PC-3 (cell line): Measurements from ENCODE around the gene ME2. TPM values are rescaled to one million over a fixed set of nuclear protein-coding genes. Genes with fewer than 3 reads are reported as not detected.

Experiments
- ATAC-seq: fragments of 200-7000 bp; cut with Tn5 transposase; 2 replicates; pipeline ENCODE4 v1.9.1; 2020; ENCODE audit warnings: mild to moderate bottlenecking, moderate library complexity
- BruUV-seq: library from RNA; stranded (reverse); fragments of 400-500 nt; replicated peaks from 2 replicates; lab custom pipeline; 2021; lab: Mats Ljungman, UMichigan
- CTCF ChIA-PET: fragments of 300-600 bp; sonication (Branson Sonifier 250); formaldehyde crosslinking; loops from one replicate; lab custom pipeline; 2022; ENCODE audit warnings: antibody characterized with exemption; lab: Charles Lee
- POLR2A ChIA-PET: fragments of 300-600 bp; sonication (Branson Sonifier 250); formaldehyde crosslinking; loops from one replicate; lab custom pipeline; 2022; ENCODE audit warnings: antibody characterized with exemption; ENCODE audit not compliant: unreplicated experiment; lab: Charles Lee
- DNase-seq: peaks from one replicate; pipeline ENCODE4 v3.0.0-alpha.2; 2015
- H2AFZ ChIP-seq: fragments of 300-600 bp; sonication (generic); 2 replicates; pipeline ENCODE4 v1.6.0; 2016; ENCODE audit warnings: antibody characterized with exemption, low read length
- H3F3A ChIP-seq: fragments of 300-600 bp; sonication (generic); one replicate; pipeline ENCODE4 v1.6.0; 2017; ENCODE audit warnings: antibody characterized with exemption, low read length, control low read depth, mild to moderate bottlenecking; ENCODE audit not compliant: unreplicated experiment
- H3K27ac ChIP-seq: fragments of 300-600 bp; sonication (generic); 2 replicates; pipeline ENCODE4 v1.5.1; 2016; ENCODE audit warnings: mild to moderate bottlenecking, low read length
- H3K27me3 ChIP-seq: fragments of 300-600 bp; sonication (generic); 2 replicates; pipeline ENCODE4 v1.6.1; 2016; ENCODE audit warnings: low read length, mixed read lengths
- H3K36me3 ChIP-seq: fragments of 300-600 bp; sonication (generic); 2 replicates; pipeline ENCODE4 v1.6.1; 2016; ENCODE audit warnings: low read depth, mixed run types, low read length, mixed read lengths
- H3K4me1 ChIP-seq: fragments of 300-600 bp; sonication (generic); 2 replicates; pipeline ENCODE4 v1.5.1; 2016; ENCODE audit warnings: low read length; ENCODE audit not compliant: insufficient read depth
- H3K4me2 ChIP-seq: fragments of 300-600 bp; sonication (generic); 2 replicates; pipeline ENCODE4 v1.6.0; 2016; ENCODE audit warnings: low read length
- H3K4me3 ChIP-seq: fragments of 300-600 bp; sonication (generic); 2 replicates; pipeline ENCODE4 v1.5.1; 2016; ENCODE audit warnings: mild to moderate bottlenecking, low read length, mixed read lengths
- H3K79me2 ChIP-seq: fragments of 300-600 bp; sonication (generic); 2 replicates; pipeline ENCODE4 v1.6.1; 2017; ENCODE audit warnings: low read length, mixed read lengths
- H3K9ac ChIP-seq: fragments of 300-600 bp; sonication (generic); 2 replicates; pipeline ENCODE4 v1.6.0; 2016; ENCODE audit warnings: mild to moderate bottlenecking, low read length
- H3K9me2 ChIP-seq: fragments of 300-600 bp; sonication (generic); replicated peaks from 2 replicates; pipeline ENCODE4 v1.6.1; 2016; ENCODE audit warnings: mixed run types, low read length, mixed read lengths
- H3K9me3 ChIP-seq: fragments of 300-600 bp; sonication (generic); 2 replicates; pipeline ENCODE4 v1.6.1; 2016; ENCODE audit warnings: low read length, mixed read lengths
- H4K20me1 ChIP-seq: fragments of 300-600 bp; sonication (generic); 2 replicates; pipeline ENCODE4 v1.6.1; 2016; ENCODE audit warnings: low read length, mixed read lengths
- EZH2 ChIP-seq: fragments of 300-600 bp; sonication (generic); IDR thresholded peaks from one replicate; pipeline ENCODE4 v1.6.1; 2017; ENCODE audit warnings: antibody characterized with exemption, mild to moderate bottlenecking, low read length; ENCODE audit not compliant: unreplicated experiment
- EZH2phosphoT487 ChIP-seq: fragments of 300-600 bp; sonication (generic); IDR thresholded peaks from 2 replicates; pipeline ENCODE4 v1.6.1; 2018; ENCODE audit warnings: mild to moderate bottlenecking, antibody characterized with exemption, low read length, borderline replicate concordance
- intact Hi-C: fragments of 100-400 bp; cut with micrococcal nuclease; formaldehyde crosslinking; loops from 2 replicates; pipeline ENCODE4 v1.9.0; 2023
- total RNA-seq: library from RNA; depleted of rRNA; stranded (reverse); fragments of >200 nt; gene quantifications from 2 replicates; pipeline ENCODE4 v1.2.3, GENCODE V29; 2014
- TF ChIP-seq, protein P1 (sequence below): fragments of 300-600 bp; sonication (generic); conservative IDR thresholded peaks from 2 replicates; pipeline ENCODE4 v1.5.1; 2017; ENCODE audit warnings: antibody characterized with exemption, low read depth, mild to moderate bottlenecking, low read length

Gene ME2
- total RNA-seq, 1 experiment from 2014 or later, result 29.1 TPM

DNA sequence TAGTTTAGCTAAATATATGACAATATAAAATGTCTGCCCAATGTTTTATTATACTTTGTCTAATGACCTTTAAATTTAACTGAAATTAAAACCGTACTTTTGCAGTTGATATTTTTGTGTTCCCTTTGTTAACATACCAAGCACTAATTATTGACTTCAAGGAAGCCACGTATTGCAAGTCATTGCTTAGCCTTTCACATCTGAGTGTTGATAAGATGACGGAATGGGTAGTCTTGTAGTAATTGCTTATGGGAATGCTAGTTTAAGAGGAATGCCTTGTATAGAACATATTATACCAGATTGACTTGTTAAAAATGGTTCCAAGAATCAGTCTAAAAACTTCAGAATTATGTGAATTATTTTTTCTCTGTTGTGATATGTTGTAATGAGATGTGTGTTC lies 74.9 kb downstream of the ME2 start:
- Histone ChIP-seq H3K4me3 (no peak overlapping the region), H3K4me2 (no peak overlapping the region), H3K27me3 (no peaks in the 10 kb centered on the region), H3K79me2 (no peaks in the 10 kb centered on the region), H3K9me2 (no peaks in the 10 kb centered on the region), H3F3A (no peaks in the 10 kb centered on the region), H3K27ac (no peak overlapping the region), H3K4me1 (no peaks in the 10 kb centered on the region), H3K36me3 (no peaks in the 10 kb centered on the region), H3K9ac (no peak overlapping the region), H4K20me1 (no peaks in the 10 kb centered on the region), H3K9me3 (no peaks in the 10 kb centered on the region), H2AFZ (no peak overlapping the region)
- no TSS peak for BruUV-seq
- intact Hi-C loops, result no loop called here
- ChIA-PET CTCF (no interaction called here), POLR2A (no interaction called here)
- ATAC-seq, result no peak
- no peak for DNase-seq
- no peak for TF ChIP-seq EZH2phosphoT487
- no peak for TF ChIP-seq EZH2
- TF ChIP-seq, protein P1, sequence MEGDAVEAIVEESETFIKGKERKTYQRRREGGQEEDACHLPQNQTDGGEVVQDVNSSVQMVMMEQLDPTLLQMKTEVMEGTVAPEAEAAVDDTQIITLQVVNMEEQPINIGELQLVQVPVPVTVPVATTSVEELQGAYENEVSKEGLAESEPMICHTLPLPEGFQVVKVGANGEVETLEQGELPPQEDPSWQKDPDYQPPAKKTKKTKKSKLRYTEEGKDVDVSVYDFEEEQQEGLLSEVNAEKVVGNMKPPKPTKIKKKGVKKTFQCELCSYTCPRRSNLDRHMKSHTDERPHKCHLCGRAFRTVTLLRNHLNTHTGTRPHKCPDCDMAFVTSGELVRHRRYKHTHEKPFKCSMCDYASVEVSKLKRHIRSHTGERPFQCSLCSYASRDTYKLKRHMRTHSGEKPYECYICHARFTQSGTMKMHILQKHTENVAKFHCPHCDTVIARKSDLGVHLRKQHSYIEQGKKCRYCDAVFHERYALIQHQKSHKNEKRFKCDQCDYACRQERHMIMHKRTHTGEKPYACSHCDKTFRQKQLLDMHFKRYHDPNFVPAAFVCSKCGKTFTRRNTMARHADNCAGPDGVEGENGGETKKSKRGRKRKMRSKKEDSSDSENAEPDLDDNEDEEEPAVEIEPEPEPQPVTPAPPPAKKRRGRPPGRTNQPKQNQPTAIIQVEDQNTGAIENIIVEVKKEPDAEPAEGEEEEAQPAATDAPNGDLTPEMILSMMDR, result no peak

DNA sequence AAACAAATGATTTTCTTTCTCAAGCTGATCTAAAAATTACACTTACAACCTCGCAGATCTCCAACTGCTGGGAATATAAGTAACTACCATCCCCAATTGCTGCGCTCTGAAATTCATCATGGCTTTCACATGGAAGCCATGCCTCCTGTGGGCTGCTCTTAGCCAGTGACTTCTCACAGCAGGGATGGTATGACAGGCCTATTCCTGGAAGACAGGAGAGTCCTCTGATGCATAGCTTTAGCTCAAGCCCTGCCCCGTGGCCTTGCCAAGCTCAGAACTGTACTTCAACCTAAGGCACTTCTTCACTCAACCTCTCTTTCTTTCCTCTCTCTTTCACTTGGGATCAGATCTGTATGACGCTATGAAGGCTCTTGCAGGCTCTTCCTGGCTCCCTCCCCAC lies 76.3 kb downstream of the ME2 start:
- TF ChIP-seq, protein P1, result no peak
- TF ChIP-seq EZH2phosphoT487 (no peak), EZH2 (no peak)
- Histone ChIP-seq H3K9me2 (no peaks in the 10 kb centered on the region), H3K79me2 (no peaks in the 10 kb centered on the region), H3K4me2 (no peak overlapping the region), H3F3A (no peaks in the 10 kb centered on the region), H3K9ac (no peak overlapping the region), H2AFZ (no peak overlapping the region), H3K27me3 (no peaks in the 10 kb centered on the region), H3K36me3 (no peaks in the 10 kb centered on the region), H4K20me1 (no peaks in the 10 kb centered on the region), H3K4me3 (no peak overlapping the region), H3K27ac (no peak overlapping the region), H3K9me3 (no peaks in the 10 kb centered on the region), H3K4me1 (no peaks in the 10 kb centered on the region)
- ChIA-PET CTCF (no interaction called here), POLR2A (no interaction called here)
- DNase-seq (no peak), ATAC-seq (no peak)
- intact Hi-C loops, result no loop called here
- BruUV-seq, result no TSS peak

DNA sequence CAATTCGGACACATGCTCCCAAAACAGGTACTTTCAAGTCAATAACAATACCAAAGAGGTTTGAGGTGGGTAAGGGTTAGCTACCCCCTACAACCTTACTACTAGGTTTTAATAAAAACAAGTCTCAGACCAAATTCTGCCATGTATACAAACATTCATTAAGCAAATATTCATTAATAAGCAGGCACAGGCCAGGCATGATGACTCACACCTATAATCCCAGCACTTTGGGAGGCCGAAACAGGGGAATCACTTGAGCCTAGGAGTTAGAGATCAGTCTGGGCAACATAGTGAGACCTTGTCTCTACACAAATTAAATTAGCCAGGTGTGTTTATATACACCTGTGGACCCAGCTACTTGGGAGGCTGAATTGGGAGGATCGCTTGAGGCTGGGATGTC lies 77.2 kb downstream of the ME2 start:
- Histone ChIP-seq H3K36me3 (no peaks in the 10 kb centered on the region), H4K20me1 (no peaks in the 10 kb centered on the region), H3K4me1 (no peaks in the 10 kb centered on the region), H3F3A (no peaks in the 10 kb centered on the region), H3K27me3 (no peaks in the 10 kb centered on the region), H3K4me2 (no peak overlapping the region), H3K27ac (no peak overlapping the region), H3K9me2 (no peaks in the 10 kb centered on the region), H3K79me2 (no peaks in the 10 kb centered on the region), H3K4me3 (no peak overlapping the region), H3K9ac (no peak overlapping the region), H2AFZ (no peak overlapping the region), H3K9me3 (no peaks in the 10 kb centered on the region)
- ATAC-seq (no peak), DNase-seq (no peak)
- intact Hi-C loops, result no loop called here
- BruUV-seq, result no TSS peak
- TF ChIP-seq EZH2 (no peak), EZH2phosphoT487 (no peak)
- TF ChIP-seq, protein P1, result no peak
- POLR2A ChIA-PET, result no interaction called here
- CTCF ChIA-PET, result no interaction called here
